CD4-positive, alpha-beta T cell treated with Interferon gamma for 1 hour (primary cell): ENCODE data around the gene SHISA8.
"Not testable (repeated sequence)": the region's sequence is repeated elsewhere in the genome, so short reads cannot be mapped to it uniquely, and the experiment has no call there.

Source experiments
- DNase-seq: peaks from one replicate; pipeline ENCODE4 v3.0.0-alpha.2; 2020

SHISA8 gene

GRCh38 chr22:41915035-41915785, at the start of gene SHISA8:
Gene SHISA8 (minus strand): TSS chr22:41915074. CDS start chr22:41914667, 407 bp downstream.
- DNase-seq: peak; percentile 65

DNA sequence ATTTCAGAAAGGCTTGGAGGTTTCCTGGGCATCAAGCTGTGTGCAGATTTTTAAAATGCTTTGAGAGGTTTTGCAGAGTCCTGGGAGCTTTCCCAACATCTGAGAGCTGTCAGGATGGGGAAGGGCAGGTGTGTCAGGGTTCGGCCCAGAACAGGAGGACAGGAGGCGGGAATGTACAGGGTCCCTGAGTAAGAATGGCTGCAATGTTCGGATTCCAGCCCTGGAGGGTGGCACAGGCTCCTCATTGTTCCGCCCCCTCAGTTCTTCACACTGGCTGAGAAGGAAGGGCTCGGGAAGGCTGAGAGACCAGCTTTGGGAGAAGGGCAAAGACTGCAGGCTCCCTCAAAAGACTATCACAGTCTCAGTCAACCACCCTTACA, 49.2 kb upstream of the SHISA8 start:
- DNase-seq: no peak

GRCh38 chr22:41963453-41964111, 48.7 kb upstream of the SHISA8 start:
- no peak for DNase-seq

- DNase-seq: no peak
Measured at GRCh38 chr22:41957941-41958556, 43.2 kb upstream of the SHISA8 start.

- no peak for DNase-seq
Measured at GRCh38 chr22:41952713-41953112, 37.8 kb upstream of the SHISA8 start.

- DNase-seq: peak; percentile 40
Measured at GRCh38 chr22:41951898-41952474, 37.1 kb upstream of the SHISA8 start, which contains the start of gene SMIM45. Gene SMIM45 (plus strand): TSS chr22:41952150.

- no peak for DNase-seq
Measured at GRCh38 chr22:41949297-41949965, 34.6 kb upstream of the SHISA8 start.

GRCh38 chr22:41948928-41949296, 34.0 kb upstream of the SHISA8 start:
- not testable (repeated sequence) for DNase-seq

GRCh38 chr22:41948142-41948541, 33.3 kb upstream of the SHISA8 start:
- DNase-seq: no peak

DNA sequence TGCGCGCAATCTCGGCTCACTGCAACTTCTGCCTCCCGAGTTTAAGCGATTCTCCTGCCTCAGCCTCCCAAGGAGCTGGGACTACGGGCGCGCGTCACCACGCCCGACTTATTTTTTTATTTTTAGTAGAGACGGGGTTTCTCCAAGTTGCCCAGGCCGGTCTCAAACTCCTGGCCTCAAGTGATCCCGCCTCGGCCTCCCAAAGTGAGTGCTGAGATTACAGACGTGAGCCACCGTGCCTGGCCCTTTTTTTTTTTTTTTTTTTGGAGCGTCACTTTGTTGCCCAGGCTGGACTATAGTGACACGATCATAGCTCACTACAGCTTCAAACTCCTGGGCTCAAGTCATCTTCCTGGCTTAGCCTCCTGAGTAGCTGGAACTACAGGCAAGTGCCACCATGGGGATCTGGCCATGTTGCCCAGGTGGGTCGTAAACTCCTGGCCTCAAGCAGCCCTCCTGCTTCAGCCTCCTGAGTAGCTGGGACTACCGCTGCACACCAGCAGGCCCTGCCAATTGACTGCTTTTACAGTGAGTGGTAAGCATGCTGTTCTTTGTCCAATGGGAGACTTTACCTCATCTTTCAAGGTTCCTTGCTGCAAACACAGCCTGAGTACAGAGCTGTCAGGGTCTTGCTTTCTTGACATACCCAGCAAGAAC, 32.7 kb upstream of the SHISA8 start:
- DNase-seq: no peak

DNA sequence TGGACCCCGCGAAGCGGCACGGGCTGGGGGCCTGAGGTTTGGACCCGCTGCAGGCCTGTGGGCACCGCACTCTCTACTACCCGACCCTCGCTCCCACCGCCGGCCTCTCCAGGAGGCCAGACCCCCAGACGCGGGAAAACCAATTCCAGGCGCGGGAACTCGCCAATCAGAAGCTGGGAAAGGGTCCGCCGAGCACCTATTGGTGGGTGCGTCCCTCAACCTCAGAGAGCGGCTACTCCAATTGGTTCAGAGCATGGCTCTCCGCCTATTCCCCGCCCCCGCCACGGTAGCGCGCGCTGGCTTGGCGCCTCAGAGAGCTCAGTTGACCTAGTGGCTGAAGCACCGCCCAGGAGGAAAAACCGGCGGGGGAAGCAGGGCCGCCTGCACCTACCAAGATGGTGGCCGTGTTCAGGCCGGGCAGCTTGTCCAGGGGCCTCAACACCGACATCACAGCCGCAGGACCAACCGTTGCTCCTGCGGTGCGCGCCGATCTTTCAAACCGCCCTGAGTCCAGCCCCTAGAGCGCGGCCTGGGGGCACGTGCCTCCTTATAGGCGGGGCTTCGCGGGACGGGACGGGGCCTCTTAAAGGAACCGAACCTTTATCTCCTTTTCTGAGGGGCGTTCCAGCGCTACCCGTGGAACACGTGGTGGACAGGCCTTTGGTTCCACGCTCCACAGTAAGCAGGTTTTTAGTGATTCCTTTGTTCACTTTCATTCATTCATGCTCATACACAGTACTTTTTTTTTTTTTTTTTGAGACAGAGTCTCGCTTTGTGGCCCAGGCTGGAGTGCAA, 32.0 kb upstream of the SHISA8 start, which contains the start of gene CENPM:
Gene CENPM, minus strand, starts transcription at position 524 of the 795 bp plus-strand sequence. Its CDS starts 76 bp downstream, at position 448.
- peak; percentile 82 for DNase-seq

GRCh38 chr22:41943661-41944209, 28.9 kb upstream of the SHISA8 start:
- no peak for DNase-seq

DNA sequence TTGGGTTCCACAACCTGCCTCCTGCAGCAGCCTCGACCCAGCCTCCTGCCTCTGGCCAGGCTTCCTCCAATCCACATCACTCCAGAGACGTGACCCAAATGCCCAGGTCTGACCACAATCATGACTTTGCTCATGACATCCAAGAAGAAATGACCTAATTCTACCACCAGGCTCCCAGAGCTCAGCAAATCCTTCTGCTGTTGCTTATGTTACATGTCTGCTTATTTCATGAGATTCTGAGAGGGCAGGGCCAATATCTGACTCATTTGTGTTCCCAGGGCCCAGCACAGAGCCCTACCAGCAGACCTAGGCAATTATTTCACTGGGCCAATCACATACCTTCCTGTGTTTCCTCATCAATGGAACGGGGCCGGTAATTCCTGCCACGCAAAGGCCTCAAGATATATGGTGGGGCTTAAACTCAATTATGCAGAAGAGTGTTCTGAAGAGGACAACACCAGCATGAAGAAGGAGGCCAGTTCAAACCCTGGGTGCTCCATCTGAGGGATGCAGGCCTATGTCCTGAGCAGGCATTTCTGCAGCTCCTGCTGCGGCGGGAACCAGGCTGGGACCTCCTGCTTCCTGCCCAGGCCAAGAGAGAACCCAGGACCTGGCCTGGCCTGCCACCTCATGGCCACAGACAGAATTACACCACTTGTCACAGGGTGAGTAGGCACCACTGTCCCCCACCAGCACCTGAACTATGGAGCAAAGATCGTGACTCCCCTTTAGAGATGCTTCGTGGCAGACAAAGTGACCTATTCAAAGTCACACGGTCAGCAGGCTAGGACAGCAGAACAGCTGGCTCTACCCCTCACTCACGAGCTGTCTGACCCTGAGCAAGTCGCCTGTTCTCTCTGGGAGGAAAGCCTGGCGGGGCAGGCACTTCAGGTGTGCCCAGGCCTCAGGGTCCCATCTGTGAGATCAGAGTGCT, 26.2 kb upstream of the SHISA8 start:
- peak; percentile 88 for DNase-seq

GRCh38 chr22:41939981-41940831, 25.3 kb upstream of the SHISA8 start:
- DNase-seq: peak; percentile 98

DNA sequence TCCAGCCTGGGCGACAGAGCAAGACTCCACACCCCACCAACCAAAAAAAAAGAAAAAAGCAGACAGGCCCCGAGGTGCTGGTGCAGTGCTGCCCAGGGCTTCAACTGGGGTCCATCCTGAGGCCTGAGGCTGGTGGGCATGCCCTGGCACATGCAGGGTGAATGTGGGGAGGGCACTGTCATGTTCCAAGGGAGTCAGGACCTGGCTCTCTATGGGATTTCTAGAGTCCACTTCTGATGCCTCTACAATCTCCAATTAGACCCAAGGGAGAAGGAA, 22.0 kb upstream of the SHISA8 start:
- DNase-seq: no peak

GRCh38 chr22:41935509-41935908, 20.6 kb upstream of the SHISA8 start:
- DNase-seq: no peak

GRCh38 chr22:41935015-41935351, 20.1 kb upstream of the SHISA8 start:
- DNase-seq: no peak

GRCh38 chr22:41934284-41935014, 19.6 kb upstream of the SHISA8 start:
- DNase-seq: no peak
